DMS114 treated with DMSO at 0.1 percent for 48 hours (cell line): ENCODE data around the gene OR4K1.
"Not testable (repeated sequence)": the region's sequence is repeated elsewhere in the genome, so short reads cannot be mapped to it uniquely, and the experiment has no call there.

Experiments
- DNase-seq: peaks from one replicate; lab custom pipeline; 2025; ENCODE audit not compliant: unreplicated experiment; lab: John Stamatoyannopoulos, UW

The OR4K1 gene, protein sequence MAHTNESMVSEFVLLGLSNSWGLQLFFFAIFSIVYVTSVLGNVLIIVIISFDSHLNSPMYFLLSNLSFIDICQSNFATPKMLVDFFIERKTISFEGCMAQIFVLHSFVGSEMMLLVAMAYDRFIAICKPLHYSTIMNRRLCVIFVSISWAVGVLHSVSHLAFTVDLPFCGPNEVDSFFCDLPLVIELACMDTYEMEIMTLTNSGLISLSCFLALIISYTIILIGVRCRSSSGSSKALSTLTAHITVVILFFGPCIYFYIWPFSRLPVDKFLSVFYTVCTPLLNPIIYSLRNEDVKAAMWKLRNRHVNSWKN

DNA sequence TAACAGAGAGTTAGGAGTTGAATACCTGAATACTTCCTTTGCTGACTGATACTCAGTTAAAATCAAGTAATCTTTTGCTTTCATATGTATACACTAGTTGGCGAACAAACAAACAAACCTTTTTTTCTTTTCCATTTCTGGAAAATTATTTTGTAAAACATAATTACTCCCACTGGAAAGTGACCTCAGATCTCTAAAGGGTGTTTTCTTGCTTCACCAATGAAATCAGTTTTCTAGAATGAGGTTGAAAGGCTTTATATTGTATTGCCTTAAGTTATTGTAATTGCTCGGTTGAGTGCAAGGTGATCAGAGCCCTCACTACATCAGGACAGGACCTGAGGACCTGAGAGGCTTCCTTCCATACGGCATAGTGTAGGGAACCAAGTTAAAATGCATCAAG, at the start of gene OR4K1:
TSS of gene OR4K1 (plus strand) at position 301 of the 400 bp plus-strand sequence. CDS start 4,750 bp downstream, outside the sequence.
- no peak for DNase-seq

DNA sequence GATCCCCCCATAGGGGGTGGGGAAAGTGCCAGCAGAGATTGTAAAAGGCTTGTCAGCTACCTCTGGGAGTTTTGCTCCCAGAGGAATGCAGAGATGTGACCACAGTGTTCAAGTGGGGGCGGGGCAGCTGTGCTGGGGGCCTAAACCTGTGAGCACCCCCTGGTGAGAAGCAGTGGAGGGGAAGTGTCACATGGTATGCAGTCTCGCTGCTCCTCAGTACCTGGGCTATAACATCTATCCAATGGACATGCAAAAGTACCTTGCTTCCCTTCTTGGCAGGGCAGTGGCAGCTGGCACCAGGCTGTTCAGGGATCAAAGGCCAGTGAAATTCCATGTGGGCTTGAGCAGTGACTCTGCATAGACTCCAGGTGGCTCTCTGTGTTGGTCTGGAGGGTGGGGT, 35.4 kb upstream of the OR4K1 start:
- DNase-seq = no peak

DNA sequence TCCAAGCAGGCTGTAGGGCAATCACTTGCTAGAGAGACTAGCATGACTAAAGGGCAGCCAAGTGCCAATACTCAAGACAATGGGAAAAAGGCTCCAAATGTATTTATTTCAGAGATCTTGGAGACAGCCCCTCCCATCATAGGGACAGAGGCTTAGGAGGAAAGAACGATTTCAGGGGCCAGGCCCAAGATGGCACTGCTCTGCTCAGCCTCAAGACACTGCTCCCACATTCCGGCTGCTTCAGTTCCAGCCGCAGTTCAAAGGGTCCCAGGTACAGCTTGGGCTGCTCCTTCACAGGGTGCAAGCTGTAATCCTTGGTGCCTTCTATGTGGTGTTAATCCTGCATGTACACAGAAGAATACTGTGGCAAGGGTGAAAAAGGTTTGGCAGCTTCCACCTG, 29.7 kb upstream of the OR4K1 start:
- no peak for DNase-seq

DNA sequence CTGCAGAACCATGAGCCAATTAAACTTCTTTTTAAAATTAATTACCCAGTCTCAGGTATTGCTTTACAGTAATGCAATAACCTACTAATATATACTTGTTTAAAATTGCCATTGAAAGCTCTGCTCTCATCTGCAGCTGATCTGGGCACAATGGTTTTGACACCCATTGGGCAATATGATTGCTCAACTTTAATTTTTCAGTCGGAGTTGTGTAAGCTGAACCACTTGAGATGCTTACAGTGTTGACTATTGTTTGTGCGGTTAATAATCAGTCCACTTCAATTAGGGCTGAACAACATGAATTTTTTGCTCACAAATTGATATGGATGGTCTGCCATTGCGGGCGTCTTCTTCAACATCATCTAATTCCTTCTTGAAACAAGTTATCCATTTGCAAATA, 28.3 kb upstream of the OR4K1 start:
- no peak for DNase-seq

DNA sequence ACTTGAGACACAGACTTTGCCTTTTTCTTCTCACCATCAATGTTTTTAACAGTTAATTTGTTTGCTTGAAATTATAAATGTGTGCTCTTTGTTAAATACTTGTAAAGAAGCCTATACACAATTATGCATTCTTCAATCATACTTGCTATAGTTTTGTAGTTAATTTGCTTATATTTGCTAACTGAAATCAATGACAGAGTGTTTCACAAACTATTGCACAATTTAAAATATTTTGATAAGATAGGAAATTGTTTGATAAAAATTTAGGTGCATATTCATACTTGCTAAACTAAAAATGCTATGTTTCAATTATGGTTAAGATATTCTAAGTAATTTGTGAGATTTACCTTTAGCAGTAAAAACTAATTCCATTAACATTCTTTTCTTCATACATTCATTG, 24.1 kb upstream of the OR4K1 start:
- no peak for DNase-seq

DNA sequence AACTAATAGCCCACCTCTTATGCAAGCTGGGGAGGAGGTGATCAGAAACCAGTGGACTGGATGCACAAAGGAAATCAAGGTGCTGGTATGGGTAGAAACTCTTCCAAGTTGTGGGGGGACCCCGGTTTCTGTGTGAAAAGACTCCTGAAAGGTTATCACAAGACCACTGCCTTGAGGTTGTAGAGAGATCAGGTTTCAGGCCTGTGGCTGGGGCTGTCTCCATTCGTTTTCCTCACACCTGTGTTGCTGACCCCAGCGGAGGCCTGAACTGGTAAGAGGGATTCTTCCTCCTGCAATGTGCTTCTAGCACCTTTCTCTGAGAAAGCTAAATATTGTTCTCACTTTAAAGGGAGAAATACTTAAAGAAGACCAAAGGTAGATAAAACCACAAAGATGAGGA, 19.6 kb upstream of the OR4K1 start:
- no peak for DNase-seq

DNA sequence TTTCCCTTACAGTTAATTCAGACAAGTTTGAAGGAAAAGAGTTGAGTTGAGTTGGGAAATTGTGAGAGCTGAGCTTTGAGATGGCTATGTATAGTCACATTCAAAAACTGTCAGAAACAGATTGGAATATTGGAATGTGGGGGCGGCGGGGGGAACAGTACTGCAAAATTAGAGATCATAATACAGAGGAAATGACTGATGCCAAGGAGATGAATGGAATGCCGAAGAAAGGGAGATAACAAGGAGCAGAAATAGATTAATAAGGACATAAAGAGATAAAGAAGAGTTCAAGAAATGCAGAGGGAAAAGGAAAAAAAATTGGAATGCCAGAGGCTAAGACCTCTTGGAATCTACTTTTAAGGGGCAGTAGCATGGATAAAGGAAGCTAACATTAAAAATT, 13.5 kb upstream of the OR4K1 start:
- DNase-seq = no peak

DNA sequence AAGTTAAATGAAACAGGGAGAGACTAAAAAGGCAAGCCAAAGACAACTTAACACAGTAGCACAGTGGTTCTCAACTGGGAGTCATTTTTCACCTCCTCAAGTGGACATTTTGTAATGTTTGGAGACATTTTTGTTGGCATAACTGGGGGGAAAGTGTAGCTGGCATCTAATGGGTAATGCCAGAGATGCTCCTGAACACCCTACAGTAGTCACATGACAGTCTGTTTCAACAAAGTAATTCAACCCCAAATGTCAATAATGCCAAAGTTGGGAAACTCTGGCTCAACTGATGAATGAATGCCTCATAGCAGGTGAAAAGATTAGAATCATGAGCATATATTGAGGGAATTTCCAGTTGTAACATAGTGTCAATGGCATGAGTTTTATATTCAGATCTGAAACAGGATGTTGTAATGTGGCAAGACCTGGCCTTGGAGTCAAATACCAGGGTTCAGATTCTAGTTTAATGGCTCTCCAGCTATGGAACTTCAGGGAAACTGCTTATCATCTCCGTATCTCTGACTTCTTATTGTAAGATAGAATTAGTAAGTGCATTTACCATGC, 12.7 kb upstream of the OR4K1 start:
- DNase-seq = no peak

DNA sequence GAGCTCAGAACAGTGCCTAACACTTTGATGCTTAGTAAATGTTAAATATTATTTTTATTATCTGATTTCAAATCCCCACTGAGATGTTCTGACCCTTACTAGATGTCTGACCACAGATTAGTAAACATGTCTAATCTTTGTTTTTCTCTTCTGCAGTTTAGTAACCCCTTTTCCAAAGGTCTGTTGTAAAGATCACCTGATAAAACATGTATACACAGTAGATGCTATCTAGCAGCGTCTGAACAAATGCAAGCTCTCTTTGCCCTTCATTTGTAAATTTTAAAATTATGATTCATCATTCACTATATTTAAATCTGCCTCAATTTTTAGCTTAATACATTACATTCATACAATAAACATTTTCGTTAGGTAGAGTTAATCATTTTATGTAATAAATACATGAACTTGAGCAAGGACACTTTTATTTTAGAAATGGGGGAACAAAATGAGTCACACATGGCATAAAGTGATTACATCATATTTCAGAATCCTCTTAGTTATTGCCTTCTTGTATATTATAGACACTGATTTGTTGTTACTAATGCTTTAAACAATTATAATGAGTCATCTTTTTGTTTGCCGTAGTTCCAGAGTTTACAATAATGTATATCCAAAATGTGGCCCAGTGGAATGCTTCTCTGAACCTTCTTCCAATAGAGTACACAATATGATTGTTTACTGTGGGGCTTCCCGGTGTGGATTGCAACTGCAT, 12.0 kb upstream of the OR4K1 start:
- DNase-seq = no peak

DNA sequence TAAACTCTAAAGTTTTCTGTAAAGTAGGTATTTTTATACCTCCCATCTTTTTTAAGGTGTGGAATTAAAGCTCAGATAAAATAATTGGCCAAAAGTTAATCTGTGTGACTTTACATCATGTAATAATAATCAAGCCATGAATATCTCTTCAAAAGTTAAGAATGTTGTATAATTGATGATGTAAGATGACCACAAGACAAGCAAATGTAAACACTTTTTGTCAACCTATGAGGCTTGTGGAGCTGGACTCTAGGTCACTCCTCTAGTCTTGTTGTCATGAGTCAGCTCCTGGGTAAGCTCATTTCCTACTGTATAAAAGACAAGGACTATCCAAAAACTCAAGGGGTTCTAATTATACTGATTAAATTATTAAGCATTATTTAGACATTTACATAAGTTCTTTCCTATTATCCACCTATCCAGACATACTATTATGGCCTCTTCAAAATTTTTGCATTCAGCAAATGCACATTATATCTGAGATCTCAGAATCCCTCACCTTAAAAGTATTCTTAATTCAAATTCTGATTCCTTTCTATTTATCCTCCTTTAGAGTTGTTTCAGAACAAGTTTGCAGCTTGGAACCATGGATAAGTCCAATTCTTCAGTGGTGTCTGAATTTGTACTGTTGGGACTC, 10.6 kb upstream of the OR4K1 start, which contains the start of gene OR4K5:
TSS of gene OR4K5 (plus strand) at position 587 of the 637 bp plus-strand sequence. CDS start at position 587, 0 bp downstream.
- no peak for DNase-seq

DNA sequence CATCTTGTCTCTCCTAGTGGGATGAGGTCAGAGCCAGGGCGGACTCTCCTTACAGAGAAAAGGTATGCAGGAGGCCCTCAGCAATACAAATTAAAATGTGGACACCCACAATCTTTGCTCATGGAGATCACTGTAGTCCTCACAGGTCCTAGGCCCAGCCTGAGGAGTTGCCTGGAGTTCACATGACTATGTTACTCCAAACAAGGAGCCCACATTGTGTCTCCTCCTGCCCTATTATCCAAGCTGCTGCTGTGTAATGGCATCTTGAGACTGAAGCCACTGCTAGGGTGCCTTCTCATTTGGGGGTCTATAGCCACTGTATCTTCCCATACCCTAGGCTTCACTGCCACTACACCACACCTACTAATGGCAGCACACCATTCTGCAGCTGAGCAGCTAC, 11.0 kb downstream of the OR4K1 start:
- no peak for DNase-seq

DNA sequence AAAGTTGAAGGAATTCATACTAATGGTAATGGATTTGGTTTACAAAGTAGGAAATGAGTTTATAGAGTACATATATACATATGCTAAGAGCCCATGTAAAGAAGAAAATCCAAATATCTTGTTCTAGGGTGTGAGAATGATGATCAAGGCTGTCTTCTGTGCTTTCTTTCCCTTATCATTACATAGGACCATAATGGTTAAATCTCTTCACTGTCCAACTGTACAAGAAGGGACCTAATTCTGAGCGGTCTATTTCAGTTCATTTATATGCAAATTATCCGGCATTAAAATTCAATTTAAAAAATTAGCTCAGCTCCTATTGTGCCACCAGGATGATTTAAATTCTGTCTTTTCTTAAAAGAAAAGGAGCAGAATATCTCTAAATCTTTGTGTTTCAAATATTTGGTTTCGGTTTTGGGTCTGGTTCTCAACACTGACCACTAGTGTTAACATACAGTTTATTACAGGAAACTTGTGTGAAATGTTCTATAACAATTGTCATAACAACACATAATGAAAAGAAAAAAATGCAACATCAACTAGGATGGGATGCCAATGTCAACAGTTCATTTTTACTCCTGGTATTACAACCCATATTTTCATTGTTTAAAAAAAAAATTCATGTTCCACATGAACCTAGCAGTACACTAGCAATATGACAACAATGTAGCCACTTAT, 16.8 kb downstream of the OR4K1 start:
- DNase-seq = peak; percentile 2

DNA sequence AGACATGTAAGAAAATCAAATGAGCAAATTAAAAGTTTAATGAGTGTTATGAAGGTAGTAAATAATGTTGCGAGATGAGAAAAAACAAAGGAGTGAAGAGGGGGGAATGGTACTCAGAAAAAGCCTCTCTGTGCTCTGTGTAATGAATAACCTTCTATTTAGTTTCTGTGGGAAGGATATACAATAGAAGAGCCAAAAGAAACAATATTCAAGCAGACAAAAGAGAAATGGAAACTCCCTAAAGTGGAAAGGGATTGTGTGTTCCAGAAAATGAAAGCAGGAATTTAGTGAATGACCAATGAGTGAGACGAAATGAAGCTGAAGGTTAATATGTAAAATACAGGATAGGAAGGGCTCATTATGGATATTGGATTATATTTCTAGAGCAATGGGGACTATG, 18.5 kb downstream of the OR4K1 start:
- DNase-seq = no peak

DNA sequence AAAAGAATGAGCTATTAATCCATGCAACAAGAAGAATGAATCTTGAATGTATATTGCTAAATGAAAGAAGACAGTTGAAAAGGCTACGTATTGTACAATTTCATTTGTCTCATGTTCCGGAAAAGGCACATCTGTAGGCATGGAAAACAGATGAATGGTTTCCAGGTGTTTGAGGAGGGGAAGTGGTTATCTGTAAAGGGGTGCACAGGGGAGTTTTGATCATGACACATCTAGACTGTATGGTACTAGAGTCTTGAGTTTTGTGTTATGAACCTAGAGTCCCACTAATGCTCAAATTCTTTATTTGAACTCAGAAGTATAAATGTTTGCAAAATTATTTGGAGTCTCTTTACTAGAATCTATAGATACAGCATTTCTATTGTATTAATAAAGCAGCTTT, 39.0 kb downstream of the OR4K1 start:
- not testable (repeated sequence) for DNase-seq

DNA sequence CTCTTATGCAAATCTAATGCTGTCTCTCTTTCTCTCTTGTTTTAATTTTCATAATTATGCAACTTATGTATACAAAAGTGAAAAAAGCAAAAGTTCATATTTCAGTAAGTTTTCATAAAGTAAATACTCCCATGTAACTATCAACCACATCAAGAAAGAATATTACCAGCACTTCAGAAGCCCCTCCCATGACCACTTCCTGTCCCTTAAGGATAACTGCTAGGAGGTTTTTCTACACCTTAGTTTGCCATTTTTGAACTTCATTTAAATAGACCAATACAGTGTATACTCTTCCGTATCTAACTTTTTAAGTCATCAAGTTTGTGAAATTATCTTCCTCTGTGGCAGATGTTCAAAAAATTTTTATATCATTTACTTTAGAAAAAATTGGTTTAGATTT, 44.1 kb downstream of the OR4K1 start:
- no peak for DNase-seq

DNA sequence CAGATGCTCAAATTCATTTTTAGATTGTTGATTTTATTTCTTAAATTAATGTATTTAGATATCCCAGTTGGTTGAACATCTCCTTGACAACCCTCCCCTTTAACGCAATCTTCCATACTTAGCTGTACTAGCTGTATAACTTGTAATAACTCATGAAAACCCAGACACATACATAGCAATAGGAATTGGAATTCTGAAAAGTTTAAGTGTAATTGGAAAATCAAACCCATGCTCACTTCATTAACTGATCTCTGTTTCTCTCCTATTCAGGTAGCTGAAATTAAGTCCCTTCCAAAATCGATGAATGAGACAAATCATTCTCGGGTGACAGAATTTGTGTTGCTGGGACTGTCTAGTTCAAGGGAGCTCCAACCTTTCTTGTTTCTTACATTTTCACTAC, 44.6 kb downstream of the OR4K1 start, which contains the start of gene OR4K15:
TSS of gene OR4K15 (plus strand) at position 301 of the 400 bp plus-strand sequence. CDS start at position 301, 0 bp downstream.
- no peak for DNase-seq
